ENCODE measurements around the gene IPMK. TPM values are rescaled to one million over a fixed set of nuclear protein-coding genes. Genes with fewer than 3 reads are reported as not detected.

Gene IPMK
- total RNA-seq (2014; rRNA removed; shearing (Covaris generic)), result 3.1 and 3.7 TPM in 2 replicates
- 5.8 and 6.8 TPM in 2 replicates for polyA plus RNA-seq (2015; cell fraction: cytosol; rRNA removed)
- 4.3 and 4.5 TPM in 2 replicates for polyA plus RNA-seq (2015; cell fraction: nucleus; rRNA removed)

DNA sequence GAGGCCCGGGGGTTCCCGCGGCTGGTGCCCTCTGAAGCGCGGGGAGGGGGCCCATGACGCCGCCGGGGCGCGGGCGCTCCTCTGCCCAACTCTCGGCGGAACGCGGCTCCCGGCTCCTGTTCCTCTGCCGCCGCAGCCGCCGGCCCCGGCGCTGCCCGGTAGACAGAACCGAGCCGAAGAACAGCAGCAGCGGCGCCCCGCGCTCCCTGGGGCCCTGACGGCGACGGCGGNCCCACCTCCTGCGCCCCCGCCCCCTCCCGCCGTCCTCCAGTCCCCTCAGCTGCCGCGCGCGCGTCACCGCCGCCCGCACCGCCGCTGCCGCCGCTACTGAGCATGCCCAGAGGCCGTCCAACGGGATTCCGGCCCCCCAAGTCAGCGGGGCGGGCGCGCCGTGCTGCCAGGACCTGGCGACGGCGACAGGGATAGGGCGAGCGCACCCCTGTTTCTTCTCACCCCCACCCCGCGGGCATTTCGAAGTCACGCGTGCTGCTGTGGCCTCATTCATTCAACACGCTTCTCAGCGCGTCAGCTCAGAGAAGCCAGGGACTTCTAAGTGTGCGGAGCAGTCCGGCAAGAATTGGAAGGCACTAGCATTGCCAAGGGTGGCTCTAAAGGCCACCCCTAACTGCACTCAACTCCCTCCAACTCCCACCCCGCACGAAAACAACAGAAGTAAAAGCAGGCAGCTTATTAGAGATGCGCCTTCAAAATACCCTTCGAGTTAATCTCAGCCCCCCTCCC is at the start of gene IPMK:
Gene IPMK, minus strand, starts transcription at position 182 of the 741 bp plus-strand sequence. CDS start 283 bp downstream, outside the sequence.
- peak; percentile 87 for DNase-seq (ENCODE audit: low read depth)

DNA sequence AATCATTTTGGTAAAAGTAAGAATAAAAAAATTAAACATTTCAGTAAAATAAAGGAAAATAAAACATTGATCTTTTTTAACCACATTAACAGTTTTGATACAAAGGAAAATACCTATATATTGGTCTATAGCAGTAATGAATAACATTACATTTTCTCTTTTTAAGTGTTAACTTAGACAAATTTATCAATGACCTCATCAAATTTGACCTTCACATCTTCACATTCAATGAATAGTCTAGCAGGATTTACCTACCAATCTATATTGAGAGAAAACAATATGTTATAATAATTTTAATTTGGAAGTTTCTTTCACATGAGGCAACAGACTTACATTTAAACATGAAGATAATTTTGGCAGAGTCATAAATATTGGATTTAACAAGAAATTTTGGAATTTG is 49.2 kb upstream of the IPMK start:
- DNase-seq (ENCODE audit: low read depth), result no peak

DNA sequence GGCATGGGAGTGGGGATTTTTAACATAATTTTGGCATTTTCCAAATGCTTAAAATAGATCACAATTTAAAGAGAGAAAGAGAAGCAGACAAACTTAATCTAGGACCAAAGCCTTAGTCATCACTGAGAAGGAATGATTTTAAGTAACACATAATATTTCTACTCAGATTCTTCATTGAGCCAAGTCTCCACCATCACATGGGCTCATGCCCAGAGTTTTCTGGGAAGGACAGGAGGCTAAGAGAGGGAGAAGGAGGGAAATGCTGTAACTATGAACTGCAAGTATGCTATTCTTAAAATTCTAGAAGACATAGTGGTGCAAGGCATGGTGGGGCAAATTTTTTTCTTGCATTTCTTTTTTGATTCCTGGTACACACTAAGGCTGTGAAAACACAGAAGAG is 43.3 kb upstream of the IPMK start:
- DNase-seq (ENCODE audit: low read depth), result no peak

DNA sequence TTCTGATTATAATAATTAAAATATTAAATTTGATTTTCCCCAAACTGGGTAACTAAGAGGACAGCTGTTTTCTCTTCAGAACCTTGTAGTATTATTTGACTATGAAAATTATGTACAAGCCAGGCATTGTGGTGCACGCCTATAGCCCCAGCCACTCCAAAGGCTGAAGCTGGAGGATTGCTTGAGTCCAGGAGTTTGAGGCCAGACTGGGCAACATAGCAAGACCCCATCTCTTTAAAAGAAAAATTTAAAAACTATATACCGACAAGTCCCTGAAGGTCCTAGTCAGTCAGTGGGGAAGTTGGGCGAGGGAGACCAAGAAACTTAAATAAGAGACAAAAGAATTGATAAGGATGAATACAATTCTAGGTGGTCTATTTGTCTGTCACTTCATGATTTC is 40.0 kb upstream of the IPMK start:
- DNase-seq (ENCODE audit: low read depth), result no peak

DNA sequence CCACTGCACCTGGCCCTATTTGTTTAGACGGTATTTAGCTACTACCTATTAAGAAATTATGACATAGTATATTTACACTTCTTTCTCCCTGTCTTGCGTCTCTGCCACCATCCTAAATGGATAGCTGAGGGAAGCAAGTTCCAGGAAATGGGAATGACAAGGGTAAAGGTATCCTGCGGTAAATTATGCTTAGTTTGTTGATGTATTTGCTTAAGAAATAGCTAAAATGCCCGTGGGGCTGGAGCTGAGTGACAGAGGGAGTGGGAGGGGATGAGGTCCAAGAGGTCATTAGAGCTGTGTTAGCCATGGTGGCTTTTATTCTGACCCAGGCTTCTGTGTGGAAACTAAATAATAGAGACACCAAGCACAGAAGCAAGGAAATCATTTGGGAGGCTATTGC is 38.1 kb upstream of the IPMK start:
- no peak for DNase-seq (ENCODE audit: low read depth)

DNA sequence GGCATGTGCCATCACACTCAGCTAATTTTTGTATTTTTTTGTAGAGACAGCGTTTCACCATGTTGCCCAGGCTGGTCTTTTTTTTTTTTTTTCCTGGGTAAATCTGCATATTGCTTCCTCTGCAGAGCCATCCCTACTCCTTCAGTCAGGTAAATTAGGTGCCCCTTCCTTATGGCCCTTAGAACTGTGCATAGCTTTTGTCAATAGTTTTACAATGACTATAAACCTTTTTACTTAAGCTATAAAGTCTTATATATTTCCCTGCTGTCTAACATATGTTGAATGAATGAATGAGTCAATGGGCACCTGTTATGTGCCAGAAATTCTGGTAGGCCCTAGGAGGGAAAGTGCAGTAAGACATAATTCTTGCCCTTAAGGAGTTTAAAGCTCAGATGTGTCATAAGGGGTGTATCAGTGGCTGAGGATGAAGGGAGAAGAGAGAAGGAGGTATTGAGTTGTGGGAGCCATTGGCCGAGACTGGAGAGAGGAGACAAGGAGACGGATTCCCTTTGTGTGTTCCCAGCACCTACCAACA is 36.5 kb upstream of the IPMK start:
- DNase-seq (ENCODE audit: low read depth), result no peak

DNA sequence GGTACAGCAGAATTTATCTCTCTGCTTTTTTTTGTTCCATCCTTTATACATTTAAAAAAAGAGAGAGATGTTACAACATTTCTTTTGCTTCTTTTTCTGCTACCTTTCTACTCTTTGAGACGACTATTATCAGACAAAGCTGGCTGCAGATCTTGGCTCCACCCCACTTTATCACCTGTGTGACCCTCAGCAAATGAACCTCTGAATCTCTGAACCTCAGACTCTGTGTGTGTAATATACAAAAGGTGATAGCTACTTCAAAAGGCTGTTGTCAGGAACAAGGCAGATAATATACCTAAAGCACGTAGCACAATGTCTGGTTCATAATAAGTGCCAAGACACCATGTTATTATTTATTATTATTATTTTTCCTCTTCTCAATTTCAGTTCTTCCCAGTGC is 34.6 kb upstream of the IPMK start:
- no peak for DNase-seq (ENCODE audit: low read depth)

DNA sequence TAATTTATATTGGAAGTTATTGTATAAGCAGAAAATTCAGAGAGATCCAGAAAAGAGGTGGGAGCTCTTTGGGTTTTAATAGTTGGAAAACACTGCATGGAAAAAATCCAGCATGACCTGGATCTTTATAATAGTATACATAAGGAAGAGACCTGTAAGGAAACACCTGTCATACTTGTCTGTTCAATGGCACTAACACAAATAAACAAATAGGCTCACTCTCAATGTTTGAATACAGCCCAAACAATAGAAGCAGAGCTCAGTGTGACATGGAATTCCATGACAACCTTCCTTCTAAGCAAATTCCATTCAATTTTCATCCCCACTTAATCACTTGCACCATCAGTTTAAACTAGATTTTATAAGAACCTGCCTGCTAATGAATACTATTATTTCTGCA is 33.0 kb upstream of the IPMK start:
- no peak for DNase-seq (ENCODE audit: low read depth)

DNA sequence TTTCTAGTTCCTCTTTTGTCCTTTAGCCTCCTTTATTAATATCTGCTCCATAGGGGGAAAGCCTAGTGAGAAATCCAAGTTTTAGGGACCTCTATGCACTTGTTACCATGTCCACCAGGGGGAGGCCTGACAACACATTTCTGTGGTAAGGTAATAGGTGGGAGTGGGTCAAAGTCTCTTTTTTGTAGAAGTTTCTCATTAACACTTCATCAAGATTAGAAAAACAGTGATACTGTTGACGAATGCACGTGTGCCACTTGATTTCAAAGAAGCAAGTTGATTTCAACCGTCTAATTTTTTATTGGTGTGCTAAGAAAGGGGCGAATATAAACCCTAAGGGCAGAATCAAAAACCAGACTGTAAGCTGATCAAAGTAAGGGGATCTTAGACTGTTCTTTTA is 31.9 kb upstream of the IPMK start:
- peak; percentile 39 for DNase-seq (ENCODE audit: low read depth)

DNA sequence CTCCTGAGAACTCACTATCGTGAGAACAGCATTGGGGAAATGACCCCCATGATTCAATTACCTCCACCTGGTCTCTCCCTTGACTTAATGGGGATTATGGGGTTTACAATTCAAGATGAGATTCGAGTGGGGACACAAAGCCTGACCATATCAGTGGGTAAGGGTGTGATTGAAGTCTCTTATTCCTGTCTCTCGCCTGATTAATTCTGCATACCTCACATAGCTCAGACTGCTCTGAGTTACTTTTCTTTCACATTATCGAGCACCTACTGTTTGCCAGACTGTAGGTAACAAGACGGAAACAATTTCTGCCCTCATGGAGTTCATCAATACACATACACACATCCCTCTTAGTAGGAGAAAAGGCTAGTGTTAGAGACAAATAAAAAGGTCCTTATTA is 26.3 kb upstream of the IPMK start:
- DNase-seq (ENCODE audit: low read depth), result no peak

DNA sequence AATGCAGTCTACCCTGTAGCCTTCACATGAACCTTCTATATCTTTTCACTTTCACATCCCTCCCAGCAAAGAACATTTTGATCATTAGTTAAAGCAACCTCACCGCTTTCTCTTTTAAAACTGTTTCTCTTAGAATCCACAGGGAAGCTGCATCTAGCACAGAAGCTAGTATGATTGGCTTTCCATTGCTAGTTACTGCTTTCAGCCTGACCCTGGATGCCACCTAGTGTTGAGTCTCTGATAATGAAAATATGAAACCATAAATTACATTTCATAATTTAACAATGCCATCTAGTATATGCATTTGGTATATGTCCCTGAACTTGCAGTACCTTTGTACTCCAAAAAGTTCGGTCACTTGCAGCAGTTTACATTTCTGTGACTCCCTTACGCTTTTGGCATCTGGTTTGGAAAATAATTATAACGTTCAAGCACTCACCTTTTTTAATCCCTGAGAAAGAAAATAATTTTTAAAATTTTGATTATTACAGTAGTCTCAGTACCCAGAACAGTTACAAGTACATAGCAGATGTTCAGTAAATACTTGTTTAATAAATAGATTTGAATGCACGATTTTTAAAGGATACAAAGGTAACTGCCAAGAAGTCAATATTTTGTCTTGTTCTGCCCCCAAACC is 24.0 kb upstream of the IPMK start:
- peak; percentile 38 for DNase-seq (ENCODE audit: low read depth)

DNA sequence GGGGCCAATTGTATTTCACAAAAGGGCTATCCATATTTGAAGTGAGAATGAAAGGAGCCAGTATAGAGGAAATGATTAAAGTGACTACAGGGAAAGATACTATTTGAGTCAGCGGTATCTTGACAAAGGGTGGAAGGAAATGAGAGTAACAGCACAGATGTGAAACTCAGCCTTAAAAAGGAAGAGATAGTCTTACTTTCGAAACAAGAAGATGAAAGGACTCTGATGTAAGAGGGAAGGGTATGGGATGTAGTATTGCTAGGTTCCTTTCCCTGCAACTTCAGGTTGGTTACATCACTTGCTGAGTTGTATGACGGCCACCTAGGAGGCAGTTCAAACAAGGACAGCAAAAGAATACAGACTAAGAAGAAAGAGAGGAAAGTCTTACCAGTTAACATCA is 14.9 kb upstream of the IPMK start:
- no peak for DNase-seq (ENCODE audit: low read depth)

DNA sequence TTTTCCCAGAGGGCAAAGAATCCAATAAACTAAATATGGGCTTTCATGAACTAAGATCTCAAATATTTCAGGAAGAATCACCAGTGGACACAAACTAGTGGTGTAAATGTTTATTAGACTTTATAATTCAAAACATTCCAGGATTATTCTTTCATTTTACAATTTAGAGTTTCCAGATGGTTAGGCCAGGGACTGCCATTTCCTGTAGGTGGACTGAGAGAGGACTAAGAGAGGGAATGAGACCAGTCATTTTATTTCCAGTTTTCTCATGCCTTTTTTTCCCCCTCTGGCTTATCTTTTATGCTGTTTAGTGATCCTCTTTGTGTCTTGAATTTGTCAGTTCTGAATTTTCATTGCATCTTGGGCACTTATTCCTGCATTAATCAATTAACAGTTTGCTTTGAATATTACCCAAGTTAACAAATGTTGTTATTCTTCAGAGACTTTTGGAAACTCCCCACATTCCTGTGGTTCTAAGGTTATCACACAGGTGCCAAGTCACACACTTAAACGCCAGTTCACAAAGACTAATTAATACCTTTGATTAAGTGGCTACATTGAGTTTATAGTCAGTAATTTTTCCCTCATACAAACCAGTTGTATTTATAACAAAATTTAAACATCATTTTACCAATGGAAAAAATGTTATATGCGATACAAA is 13.5 kb upstream of the IPMK start:
- no peak for DNase-seq (ENCODE audit: low read depth)

DNA sequence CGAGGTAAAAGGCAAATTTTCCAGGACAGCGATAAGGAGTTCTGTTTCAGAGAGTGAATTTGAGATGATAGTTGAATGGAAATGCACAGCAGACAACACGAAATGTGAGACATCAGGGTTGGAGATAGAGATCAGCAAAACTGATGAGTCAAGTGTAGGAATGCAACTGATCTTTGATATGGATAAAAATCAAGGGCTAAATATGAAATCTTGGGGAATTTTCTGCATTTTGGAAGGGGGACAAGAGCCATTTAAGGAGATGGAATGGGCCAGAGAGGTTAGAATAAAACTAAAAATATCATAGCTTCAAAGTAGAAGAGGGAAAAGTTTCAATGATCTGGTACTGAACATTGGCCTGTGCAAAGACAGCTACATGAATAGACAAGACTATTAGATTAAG is 12.8 kb upstream of the IPMK start:
- DNase-seq (ENCODE audit: low read depth), result no peak

DNA sequence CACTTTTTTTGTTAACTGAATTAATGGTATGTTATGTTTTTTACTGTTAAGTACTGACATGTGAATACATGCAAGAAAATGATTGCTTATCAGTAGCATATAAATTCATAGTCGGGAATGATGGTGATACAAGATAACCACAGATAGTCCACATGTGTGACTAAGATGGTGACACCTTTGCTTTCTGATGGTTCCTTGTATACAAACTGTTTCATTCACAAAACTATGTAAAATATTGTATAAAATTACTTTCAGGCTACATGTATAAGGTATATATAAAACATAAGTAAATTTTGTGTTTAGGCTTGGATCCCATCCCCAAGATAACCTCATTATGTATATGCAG is 11.2 kb upstream of the IPMK start:
- DNase-seq (ENCODE audit: low read depth), result no peak

DNA sequence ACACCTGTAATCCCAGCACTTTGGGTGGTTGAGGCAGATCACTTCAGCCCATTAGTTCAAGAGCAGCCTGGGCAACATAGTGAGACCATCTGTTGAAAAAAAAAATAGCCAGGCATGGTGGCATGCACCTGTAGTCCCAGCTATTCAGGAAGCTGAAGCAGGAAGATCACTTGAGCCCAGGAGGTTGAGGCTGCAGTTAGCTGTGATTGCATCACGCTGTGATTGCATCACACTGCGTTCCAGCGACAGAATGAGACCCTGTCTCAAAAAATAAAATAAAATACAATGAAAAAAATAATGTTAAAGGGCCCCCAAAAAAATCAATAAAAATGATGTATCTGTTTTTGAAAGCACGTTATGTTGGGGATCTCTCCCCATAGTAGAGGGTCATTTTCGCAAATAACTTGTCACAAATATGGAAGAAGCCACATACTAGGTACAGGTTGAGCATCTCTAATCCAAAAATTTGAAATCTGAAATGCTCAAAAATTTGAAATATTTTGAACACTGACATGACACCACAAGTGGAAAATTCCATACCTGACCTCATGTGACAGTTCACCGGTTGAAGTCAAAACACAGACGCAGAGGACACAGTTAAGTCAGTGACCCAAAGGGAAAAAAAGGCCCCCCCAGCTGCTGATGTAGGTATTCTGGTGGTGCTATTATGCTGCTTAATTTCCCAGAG is 10.7 kb upstream of the IPMK start:
- no peak for DNase-seq (ENCODE audit: low read depth)

DNA sequence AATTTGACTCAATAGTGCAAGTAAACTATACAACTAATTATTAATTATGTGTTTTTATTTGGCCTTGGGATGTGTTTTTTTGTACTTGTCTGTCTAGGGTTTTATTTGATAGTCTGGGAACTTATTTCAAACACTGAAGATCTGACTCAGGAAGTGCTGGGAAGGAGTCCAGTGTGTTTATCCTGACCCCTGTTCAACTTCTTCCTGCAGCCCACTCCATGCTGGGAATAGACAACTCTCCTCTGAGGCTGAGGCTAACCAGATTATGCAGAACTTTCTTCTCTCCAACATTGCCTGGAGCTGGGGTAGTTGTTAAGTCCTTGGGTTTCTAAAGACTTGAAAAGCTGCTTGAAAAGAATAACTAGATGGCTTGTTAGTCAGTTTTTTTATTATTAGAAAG is 8.2 kb upstream of the IPMK start:
- no peak for DNase-seq (ENCODE audit: low read depth)

DNA sequence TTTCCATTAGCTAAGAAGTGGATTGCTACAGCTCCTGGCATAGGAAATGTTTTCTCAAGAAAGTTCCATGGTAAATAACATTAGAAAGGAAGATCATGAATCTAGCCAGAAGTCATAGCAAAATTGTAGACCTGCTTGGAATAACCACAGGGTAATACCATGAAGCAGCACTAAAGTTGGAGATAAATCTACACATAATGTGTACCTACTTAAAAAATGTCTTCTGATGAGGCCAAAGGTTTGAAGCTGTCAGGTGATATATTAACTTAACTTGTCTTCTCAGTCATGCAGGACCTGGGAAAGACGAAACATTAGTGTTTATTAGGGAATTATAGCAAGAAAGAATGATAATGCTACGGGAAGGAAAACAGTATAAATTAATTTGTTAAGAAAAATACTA is 7.6 kb upstream of the IPMK start:
- DNase-seq (ENCODE audit: low read depth), result no peak

DNA sequence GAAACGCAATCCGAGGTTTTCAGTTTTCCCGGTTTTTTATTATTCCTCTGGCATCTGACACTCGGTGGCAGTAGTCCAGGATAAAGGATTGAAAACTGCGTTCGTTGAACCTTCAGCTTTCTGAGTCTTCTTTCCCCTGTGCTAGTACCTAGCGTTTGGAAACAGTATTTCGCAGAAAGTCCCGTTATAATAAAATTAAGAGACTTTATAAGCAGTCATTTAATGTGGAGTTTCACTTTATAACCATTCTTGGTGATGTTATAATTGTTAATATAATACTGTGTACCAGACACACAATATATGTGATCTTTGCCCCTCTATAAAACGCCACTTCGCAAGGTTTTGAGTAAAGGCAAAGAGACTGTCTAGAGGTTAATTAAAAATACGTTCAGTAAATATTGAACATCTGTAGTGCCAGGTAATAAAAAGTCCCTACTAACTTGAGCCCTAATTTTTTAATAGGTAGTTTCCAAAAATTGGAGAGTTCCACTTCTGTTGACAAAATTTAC is 2.1 kb upstream of the IPMK start:
- no peak for DNase-seq (ENCODE audit: low read depth)

DNA sequence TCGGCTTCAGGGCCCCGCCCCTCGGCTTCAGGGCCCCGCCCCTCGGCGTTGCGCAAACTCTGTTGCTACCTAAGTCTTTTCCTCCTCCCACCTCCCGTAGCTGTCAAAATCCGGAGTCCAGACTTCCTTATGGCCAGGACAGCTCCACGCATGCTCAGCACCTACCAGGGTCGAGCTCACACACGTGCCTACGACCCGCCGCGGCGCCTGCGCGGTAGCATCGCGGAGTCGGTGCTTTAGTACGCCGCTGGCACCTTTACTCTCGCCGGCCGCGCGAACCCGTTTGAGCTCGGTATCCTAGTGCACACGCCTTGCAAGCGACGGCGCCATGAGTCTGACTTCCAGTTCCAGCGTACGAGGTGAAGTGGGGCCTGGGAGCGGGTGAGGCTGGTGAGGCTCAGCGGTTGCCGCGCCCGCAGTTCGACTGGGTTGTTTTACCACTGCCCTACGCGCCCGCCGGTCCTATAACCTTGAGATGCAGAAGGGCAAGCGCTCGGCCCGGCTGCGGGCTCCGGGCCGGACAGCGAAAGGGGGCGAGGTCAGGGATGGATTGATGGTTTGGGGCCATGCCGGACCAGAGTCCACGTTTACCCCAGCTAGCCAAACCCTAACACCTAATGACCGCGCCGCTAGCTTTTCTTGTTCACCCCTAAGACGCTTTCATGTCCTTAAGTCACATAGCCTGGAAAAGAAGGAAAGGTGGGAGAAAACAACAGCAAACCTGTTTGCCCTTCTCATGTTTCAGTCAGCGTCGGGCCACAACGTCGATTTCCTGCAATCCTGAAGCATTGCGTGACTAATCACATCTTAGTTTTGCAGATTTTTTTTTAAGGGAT is 1.5 kb upstream of the IPMK start, which contains the start of gene CISD1:
Gene CISD1, plus strand, starts transcription at position 217 of the 836 bp plus-strand sequence. Its CDS starts 112 bp downstream, at position 329.
- peak; percentile 99 for DNase-seq (ENCODE audit: low read depth)

Data from HT1080 (cell line).